Smooth muscle cell of the umbilical artery (primary cell): ENCODE measurements around the gene BLOC1S4. TPM values are rescaled to one million over a fixed set of nuclear protein-coding genes. Genes with fewer than 3 reads are reported as not detected.

Source experiments
- total RNA-seq: library from RNA; depleted of rRNA; stranded (reverse); fragments of >200 nt; gene quantifications from 2 replicates; pipeline ENCODE4 v1.2.3, GENCODE V29; 2014

BLOC1S4 gene
- 19.6 and 21.3 TPM in 2 replicates for total RNA-seq

DNA sequence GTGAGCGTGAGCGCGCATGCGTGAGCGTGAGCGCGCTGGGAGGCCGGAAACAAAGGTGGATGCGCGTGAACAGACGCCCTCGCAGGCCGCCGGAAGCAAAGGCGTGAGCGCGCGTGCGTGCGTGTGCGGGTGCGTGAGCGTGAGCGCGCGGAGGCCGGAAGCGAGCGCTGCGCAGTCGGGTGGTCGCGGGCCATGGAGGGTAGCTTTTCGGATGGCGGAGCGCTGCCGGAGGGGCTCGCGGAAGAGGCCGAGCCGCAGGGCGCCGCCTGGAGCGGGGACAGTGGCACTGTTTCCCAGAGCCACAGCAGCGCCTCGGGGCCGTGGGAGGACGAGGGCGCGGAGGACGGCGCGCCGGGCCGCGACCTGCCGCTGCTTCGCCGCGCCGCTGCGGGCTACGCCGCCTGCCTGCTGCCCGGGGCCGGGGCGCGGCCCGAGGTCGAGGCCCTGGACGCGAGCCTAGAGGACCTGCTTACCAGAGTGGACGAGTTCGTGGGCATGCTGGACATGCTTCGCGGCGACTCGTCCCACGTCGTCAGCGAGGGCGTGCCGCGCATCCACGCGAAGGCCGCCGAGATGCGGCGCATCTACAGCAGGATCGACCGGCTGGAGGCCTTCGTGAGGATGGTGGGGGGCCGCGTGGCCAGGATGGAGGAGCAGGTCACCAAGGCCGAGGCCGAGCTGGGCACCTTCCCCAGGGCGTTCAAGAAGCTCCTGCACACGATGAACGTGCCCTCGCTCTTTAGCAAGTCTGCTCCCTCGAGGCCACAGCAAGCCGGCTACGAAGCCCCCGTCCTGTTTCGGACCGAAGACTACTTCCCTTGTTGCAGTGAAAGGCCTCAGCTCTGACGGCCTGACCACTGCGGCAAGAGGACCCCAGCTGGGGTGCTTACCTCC is at the start of gene BLOC1S4:
Gene BLOC1S4, plus strand, starts transcription at position 157 of the 894 bp plus-strand sequence. Its CDS starts 36 bp downstream, at position 193.

DNA sequence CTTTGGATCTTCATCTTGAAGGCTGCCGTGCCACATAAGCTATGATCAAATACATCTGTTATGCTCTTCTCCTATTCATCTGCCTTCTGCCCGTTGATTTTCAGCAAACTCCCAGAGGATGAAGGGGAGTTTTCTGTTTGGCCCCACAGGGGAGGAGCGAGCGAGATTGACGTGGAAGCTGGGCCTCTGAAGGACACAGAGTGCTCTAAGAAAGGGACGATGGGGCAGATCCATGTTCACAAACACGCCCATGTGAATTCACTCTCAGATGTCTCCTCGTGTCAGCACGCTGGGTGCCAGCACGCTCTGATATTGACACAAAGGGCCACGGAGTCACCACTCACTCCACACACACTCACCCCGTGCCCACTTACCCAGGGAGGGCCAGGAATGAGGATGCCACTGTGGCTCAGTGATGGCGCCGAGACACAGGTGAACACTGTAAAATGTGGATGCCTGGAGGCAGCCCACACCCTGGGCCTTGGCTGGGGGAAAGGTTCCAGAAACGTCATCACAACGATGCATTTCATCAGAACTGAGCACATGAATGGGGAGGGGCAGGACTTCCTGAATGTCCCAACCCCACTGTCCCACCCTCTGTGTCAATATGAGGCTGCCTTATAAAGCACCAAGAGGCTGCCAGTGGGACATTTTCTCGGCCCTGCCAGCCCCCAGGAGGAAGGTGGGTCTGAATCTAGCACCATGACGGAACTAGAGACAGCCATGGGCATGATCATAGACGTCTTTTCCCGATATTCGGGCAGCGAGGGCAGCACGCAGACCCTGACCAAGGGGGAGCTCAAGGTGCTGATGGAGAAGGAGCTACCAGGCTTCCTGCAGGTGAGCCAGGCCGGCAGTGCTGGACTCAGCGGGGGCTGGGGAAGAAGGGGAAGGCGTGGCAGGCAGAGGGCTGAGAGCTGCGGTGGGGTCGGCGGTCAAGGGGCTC is 22.5 kb upstream of the BLOC1S4 start, which contains the start of gene S100P:
Gene S100P, plus strand, starts transcription at position 648 of the 946 bp plus-strand sequence. Its CDS starts 55 bp downstream, at position 703.

GRCh38 chr4:6709230-6710114 is 6.5 kb upstream of the BLOC1S4 start, which contains the start of gene MRFAP1L1:
Gene MRFAP1L1 (minus strand): TSS chr4:6709865. CDS start chr4:6709629, 236 bp downstream.

Other genes starting within 250 kb of the BLOC1S4 start
- gene PPP2R2C, start 243.6 kb upstream of the BLOC1S4 start, total RNA-seq, result 0.18 TPM in 1 of 2 replicates, not detected in the other
- gene MAN2B2, start 141.0 kb upstream of the BLOC1S4 start, total RNA-seq, result 37.1 and 53.1 TPM in 2 replicates
- 67.1 and 100 TPM in 2 replicates for gene MRFAP1, start 75.5 kb upstream of the BLOC1S4 start, total RNA-seq
- gene S100P, start 22.3 kb upstream of the BLOC1S4 start, total RNA-seq, result not detected in 2 replicates
- gene MRFAP1L1, start 6.3 kb upstream of the BLOC1S4 start, total RNA-seq, result 48.9 and 50.2 TPM in 2 replicates
- 22.6 and 24.8 TPM in 2 replicates for gene KIAA0232, start 66.6 kb downstream of the BLOC1S4 start, total RNA-seq
- 42.5 and 49.5 TPM in 2 replicates for gene TBC1D14, start 193.7 kb downstream of the BLOC1S4 start, total RNA-seq